ENCODE results near the gene SKOR2. TPM values are rescaled to one million over a fixed set of nuclear protein-coding genes. Genes with fewer than 3 reads are reported as not detected.

Gene SKOR2
- total RNA-seq, result not detected in 2 replicates

- H3K36me3 Mint-ChIP-seq (ENCODE audit: low read depth), result no peaks in the 10 kb centered on the region
- H3K4me1 Mint-ChIP-seq (ENCODE audit: low read depth), result no peaks in the 10 kb centered on the region
- intact Hi-C loops (cut with micrococcal nuclease), result no loop called here
- H3K27ac Mint-ChIP-seq, result peak within 1 kb of the TSS; percentile 59
- no peaks in the 10 kb centered on the region for H3K9me3 Mint-ChIP-seq
- no peak within 1 kb of the TSS for H3K4me3 Mint-ChIP-seq
- H3K27me3 Mint-ChIP-seq (ENCODE audit: insufficient read depth), result peaks cover 67% of the 10 kb centered on the region
- DNase-seq (ENCODE audit: low spot score), result no peak
Observed at GRCh38 chr18:47251289-47252120, at the start of gene SKOR2. Gene SKOR2 (minus strand): TSS chr18:47251660. CDS start chr18:47249183, 2,477 bp downstream.

GRCh38 chr18:47296462-47296861 lies 45.0 kb upstream of the SKOR2 start:
- Mint-ChIP-seq H3K9me3 (no peaks in the 10 kb centered on the region), H3K27ac (no peak overlapping the region), H3K36me3 (ENCODE audit: low read depth) (no peaks in the 10 kb centered on the region), H3K27me3 (ENCODE audit: insufficient read depth) (peaks cover 2% of the 10 kb centered on the region), H3K4me3 (no peak overlapping the region), H3K4me1 (ENCODE audit: low read depth) (no peaks in the 10 kb centered on the region)
- intact Hi-C loops (cut with micrococcal nuclease), result no loop called here
- DNase-seq (ENCODE audit: low spot score), result no peak

GRCh38 chr18:47294801-47295200 lies 43.3 kb upstream of the SKOR2 start:
- Mint-ChIP-seq H3K4me3 (no peak overlapping the region), H3K9me3 (no peaks in the 10 kb centered on the region), H3K27me3 (ENCODE audit: insufficient read depth) (peaks cover 2% of the 10 kb centered on the region), H3K27ac (no peak overlapping the region), H3K36me3 (ENCODE audit: low read depth) (no peaks in the 10 kb centered on the region), H3K4me1 (ENCODE audit: low read depth) (no peaks in the 10 kb centered on the region)
- DNase-seq (ENCODE audit: low spot score), result no peak
- intact Hi-C loops (cut with micrococcal nuclease), result no loop called here

- Mint-ChIP-seq H3K4me1 (ENCODE audit: low read depth) (peaks cover 20% of the 10 kb centered on the region), H3K9me3 (no peaks in the 10 kb centered on the region), H3K27me3 (ENCODE audit: insufficient read depth) (no peaks in the 10 kb centered on the region), H3K27ac (no peak overlapping the region), H3K36me3 (ENCODE audit: low read depth) (no peaks in the 10 kb centered on the region), H3K4me3 (no peak overlapping the region)
- intact Hi-C loops (cut with micrococcal nuclease), result no loop called here
- DNase-seq (ENCODE audit: low spot score), result no peak
Observed at GRCh38 chr18:47288741-47289140, 37.3 kb upstream of the SKOR2 start.

GRCh38 chr18:47287911-47288585 lies 36.6 kb upstream of the SKOR2 start:
- no peak for DNase-seq (ENCODE audit: low spot score)
- H3K4me1 Mint-ChIP-seq (ENCODE audit: low read depth), result peaks cover 20% of the 10 kb centered on the region
- H3K4me3 Mint-ChIP-seq, result no peak overlapping the region
- no peaks in the 10 kb centered on the region for H3K9me3 Mint-ChIP-seq
- H3K27ac Mint-ChIP-seq, result no peak overlapping the region
- no peaks in the 10 kb centered on the region for H3K27me3 Mint-ChIP-seq (ENCODE audit: insufficient read depth)
- H3K36me3 Mint-ChIP-seq (ENCODE audit: low read depth), result no peaks in the 10 kb centered on the region
- intact Hi-C loops (cut with micrococcal nuclease), result no loop called here

GRCh38 chr18:47286776-47287410 lies 35.4 kb upstream of the SKOR2 start:
- no peak overlapping the region for H3K4me3 Mint-ChIP-seq
- H3K4me1 Mint-ChIP-seq (ENCODE audit: low read depth), result peaks cover 20% of the 10 kb centered on the region
- no peak overlapping the region for H3K27ac Mint-ChIP-seq
- intact Hi-C loops (cut with micrococcal nuclease), result no loop called here
- H3K9me3 Mint-ChIP-seq, result no peaks in the 10 kb centered on the region
- no peaks in the 10 kb centered on the region for H3K36me3 Mint-ChIP-seq (ENCODE audit: low read depth)
- peaks cover 1% of the 10 kb centered on the region for H3K27me3 Mint-ChIP-seq (ENCODE audit: insufficient read depth)
- no peak for DNase-seq (ENCODE audit: low spot score)

- no peak overlapping the region for H3K27ac Mint-ChIP-seq
- DNase-seq (ENCODE audit: low spot score), result no peak
- H3K27me3 Mint-ChIP-seq (ENCODE audit: insufficient read depth), result peaks cover 6% of the 10 kb centered on the region
- no peak overlapping the region for H3K4me3 Mint-ChIP-seq
- H3K9me3 Mint-ChIP-seq, result no peaks in the 10 kb centered on the region
- no peaks in the 10 kb centered on the region for H3K36me3 Mint-ChIP-seq (ENCODE audit: low read depth)
- H3K4me1 Mint-ChIP-seq (ENCODE audit: low read depth), result peaks cover 20% of the 10 kb centered on the region
- intact Hi-C loops (cut with micrococcal nuclease), result no loop called here
Observed at GRCh38 chr18:47285456-47285855, 34.0 kb upstream of the SKOR2 start.

- H3K4me1 Mint-ChIP-seq (ENCODE audit: low read depth), result peaks cover 20% of the 10 kb centered on the region
- H3K9me3 Mint-ChIP-seq, result no peaks in the 10 kb centered on the region
- intact Hi-C loops (cut with micrococcal nuclease), result no loop called here
- H3K27ac Mint-ChIP-seq, result peak overlapping the region; percentile 37
- H3K36me3 Mint-ChIP-seq (ENCODE audit: low read depth), result no peaks in the 10 kb centered on the region
- H3K4me3 Mint-ChIP-seq, result no peak overlapping the region
- H3K27me3 Mint-ChIP-seq (ENCODE audit: insufficient read depth), result peaks cover 9% of the 10 kb centered on the region
- DNase-seq (ENCODE audit: low spot score), result no peak
Observed at GRCh38 chr18:47284721-47285395, 33.4 kb upstream of the SKOR2 start.

GRCh38 chr18:47283476-47283875 lies 32.0 kb upstream of the SKOR2 start:
- Mint-ChIP-seq H3K4me3 (no peak overlapping the region), H3K9me3 (no peaks in the 10 kb centered on the region), H3K4me1 (ENCODE audit: low read depth) (peaks cover 20% of the 10 kb centered on the region), H3K36me3 (ENCODE audit: low read depth) (no peaks in the 10 kb centered on the region), H3K27me3 (ENCODE audit: insufficient read depth) (peaks cover 10% of the 10 kb centered on the region), H3K27ac (no peak overlapping the region)
- DNase-seq (ENCODE audit: low spot score), result no peak
- intact Hi-C loops (cut with micrococcal nuclease), result no loop called here

GRCh38 chr18:47280121-47280520 lies 28.7 kb upstream of the SKOR2 start:
- H3K9me3 Mint-ChIP-seq, result no peaks in the 10 kb centered on the region
- intact Hi-C loops (cut with micrococcal nuclease), result no loop called here
- H3K4me1 Mint-ChIP-seq (ENCODE audit: low read depth), result peaks cover 12% of the 10 kb centered on the region
- no peak for DNase-seq (ENCODE audit: low spot score)
- H3K36me3 Mint-ChIP-seq (ENCODE audit: low read depth), result no peaks in the 10 kb centered on the region
- peaks cover 10% of the 10 kb centered on the region for H3K27me3 Mint-ChIP-seq (ENCODE audit: insufficient read depth)
- no peak overlapping the region for H3K4me3 Mint-ChIP-seq
- H3K27ac Mint-ChIP-seq, result no peak overlapping the region

GRCh38 chr18:47274961-47275360 lies 23.5 kb upstream of the SKOR2 start:
- Mint-ChIP-seq H3K27ac (no peak overlapping the region), H3K36me3 (ENCODE audit: low read depth) (no peaks in the 10 kb centered on the region), H3K27me3 (ENCODE audit: insufficient read depth) (peaks cover 6% of the 10 kb centered on the region), H3K4me1 (ENCODE audit: low read depth) (no peaks in the 10 kb centered on the region), H3K9me3 (no peaks in the 10 kb centered on the region), H3K4me3 (no peak overlapping the region)
- no peak for DNase-seq (ENCODE audit: low spot score)
- intact Hi-C loops (cut with micrococcal nuclease), result no loop called here

GRCh38 chr18:47265197-47265596 lies 13.7 kb upstream of the SKOR2 start:
- H3K4me3 Mint-ChIP-seq, result no peak overlapping the region
- no peaks in the 10 kb centered on the region for H3K9me3 Mint-ChIP-seq
- H3K4me1 Mint-ChIP-seq (ENCODE audit: low read depth), result no peaks in the 10 kb centered on the region
- H3K27me3 Mint-ChIP-seq (ENCODE audit: insufficient read depth), result peaks cover 48% of the 10 kb centered on the region
- H3K27ac Mint-ChIP-seq, result no peak overlapping the region
- H3K36me3 Mint-ChIP-seq (ENCODE audit: low read depth), result no peaks in the 10 kb centered on the region
- intact Hi-C loops (cut with micrococcal nuclease), result no loop called here
- DNase-seq (ENCODE audit: low spot score), result no peak

- DNase-seq (ENCODE audit: low spot score), result no peak
- Mint-ChIP-seq H3K4me3 (no peak overlapping the region), H3K9me3 (no peaks in the 10 kb centered on the region), H3K36me3 (ENCODE audit: low read depth) (no peaks in the 10 kb centered on the region), H3K27ac (no peak overlapping the region), H3K4me1 (ENCODE audit: low read depth) (no peaks in the 10 kb centered on the region), H3K27me3 (ENCODE audit: insufficient read depth) (peaks cover 57% of the 10 kb centered on the region)
- intact Hi-C loops (cut with micrococcal nuclease), result no loop called here
Observed at GRCh38 chr18:47264308-47264700, 12.8 kb upstream of the SKOR2 start.

All from activated T-helper 1 cell treated with anti-CD3 and anti-CD28 coated beads, Interleukin-12 subunit alpha, Interleukin-12 subunit beta, Interleukin-2, Interleukin-4 antibody, amounts not matched to agents 30 ng/mL and 10 ng/mL and 1 ng/mL, durations not matched to agents 14 hours and 24 hours and 36 hours (primary cell).